NCI-H510A (cell line): Measurements from ENCODE around the gene ALG13.
"Not testable (repeated sequence)": the region's sequence is repeated elsewhere in the genome, so short reads cannot be mapped to it uniquely, and the experiment has no call there.

ENCODE experiments used
- DNase-seq: peaks from one replicate; lab custom pipeline; 2025; lab: John Stamatoyannopoulos, UW

ALG13 gene

DNA sequence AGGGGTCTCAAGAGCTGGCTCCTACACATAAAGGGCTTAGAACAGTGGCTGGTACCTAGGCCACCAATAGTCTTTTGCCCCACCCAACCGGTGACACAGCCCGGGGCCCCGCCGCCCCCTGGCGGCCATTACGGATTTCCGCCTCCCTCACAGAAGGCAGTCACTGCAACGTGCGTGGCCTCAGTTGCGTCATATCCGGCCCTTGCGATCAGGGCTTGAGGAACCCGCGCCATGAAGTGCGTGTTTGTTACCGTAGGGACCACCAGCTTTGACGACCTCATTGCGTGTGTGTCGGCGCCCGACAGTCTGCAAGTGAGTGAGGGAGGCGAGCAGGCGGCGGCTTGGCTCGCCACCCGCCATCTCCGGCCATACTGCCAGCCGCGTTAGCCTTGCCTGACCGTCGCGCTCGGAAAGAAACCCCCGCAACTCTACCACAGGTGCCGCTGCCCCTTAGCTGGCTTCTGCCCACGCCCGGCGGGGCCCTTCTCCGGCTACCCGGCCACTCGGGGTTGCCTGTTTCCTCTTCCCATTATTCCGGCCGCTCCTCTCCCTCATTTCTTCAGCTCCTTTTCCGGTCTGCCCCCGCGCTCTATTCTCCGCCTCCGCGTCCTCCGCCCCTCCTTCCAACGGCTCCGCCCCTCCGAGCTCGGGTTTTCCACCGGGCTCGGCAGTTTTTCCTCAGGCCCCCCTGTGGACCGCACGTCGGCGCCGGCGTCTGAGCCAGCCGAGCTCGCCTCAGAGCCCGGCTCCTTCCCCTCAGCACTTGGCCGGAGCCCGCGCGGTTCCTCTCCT is at the start of gene ALG13:
Gene ALG13 (plus strand): TSS at position 183 of the 792 bp plus-strand sequence. CDS start 49 bp downstream, at position 232.
- DNase-seq, result peak; percentile 80

- no peak for DNase-seq
These were observed 45.9 kb upstream of the ALG13 start for GRCh38 chrX:111634823-111635729.

GRCh38 chrX:111641969-111642368 is 39.0 kb upstream of the ALG13 start:
- no peak for DNase-seq

- DNase-seq, result not testable (repeated sequence)
These were observed 35.8 kb upstream of the ALG13 start for GRCh38 chrX:111645165-111645564.

DNA sequence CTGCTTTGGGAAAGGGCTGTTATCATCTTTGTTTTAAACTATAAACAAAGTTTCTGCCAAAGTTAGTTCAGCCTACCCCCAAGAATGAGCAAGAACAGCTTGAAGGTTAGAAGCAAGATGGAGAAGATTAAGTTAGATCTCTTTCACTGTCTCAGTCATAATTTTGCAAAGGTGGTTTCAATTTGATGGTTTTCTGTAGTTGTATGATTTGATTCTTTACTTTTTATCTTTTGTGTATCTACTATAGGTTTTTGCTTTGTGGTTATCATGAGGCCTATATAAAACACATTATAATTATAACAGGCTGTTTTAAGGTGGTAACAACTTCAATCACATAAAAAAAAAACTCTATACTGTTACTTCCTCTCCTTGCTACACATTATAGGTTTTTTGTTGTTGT is 35.4 kb upstream of the ALG13 start:
- DNase-seq, result no peak

DNA sequence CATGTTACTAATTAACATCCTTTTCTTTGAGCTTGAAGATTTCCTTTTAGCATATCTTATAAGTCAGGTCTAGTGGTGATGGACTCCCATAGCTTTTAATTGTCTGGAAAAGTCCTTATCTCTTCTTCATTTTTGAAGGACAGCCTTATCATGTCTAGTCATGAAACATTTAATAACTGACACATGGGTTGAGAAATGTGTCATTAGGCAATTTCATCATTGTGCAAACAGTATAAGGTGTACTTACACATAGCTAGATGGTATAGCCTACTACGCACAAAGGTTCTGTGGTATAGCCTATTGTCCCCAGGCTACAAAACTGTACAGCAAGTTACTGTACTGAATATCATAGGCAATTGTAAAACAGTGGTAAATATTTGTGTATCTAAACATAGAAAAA is 34.5 kb upstream of the ALG13 start:
- no peak for DNase-seq

DNA sequence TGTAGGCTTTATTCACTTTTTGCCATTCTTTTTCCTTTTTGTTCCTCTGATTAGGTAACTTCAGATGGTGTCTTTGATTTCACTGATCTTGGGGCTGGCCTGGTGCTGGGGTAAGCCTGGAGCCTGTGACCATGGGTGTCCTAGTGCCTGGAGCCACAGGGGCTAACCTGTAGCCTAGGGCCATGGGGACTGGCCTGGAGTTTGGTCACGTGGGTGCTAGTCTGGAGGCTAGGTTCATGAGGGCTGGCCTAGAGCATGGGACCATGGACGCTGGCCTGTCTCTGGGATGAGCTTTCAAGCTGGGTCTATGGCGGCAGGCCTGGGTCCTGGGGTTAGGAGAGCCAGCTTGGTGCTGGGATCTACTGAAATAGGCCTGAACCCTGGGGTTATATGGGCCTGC is 32.2 kb upstream of the ALG13 start:
- DNase-seq, result no peak

DNA sequence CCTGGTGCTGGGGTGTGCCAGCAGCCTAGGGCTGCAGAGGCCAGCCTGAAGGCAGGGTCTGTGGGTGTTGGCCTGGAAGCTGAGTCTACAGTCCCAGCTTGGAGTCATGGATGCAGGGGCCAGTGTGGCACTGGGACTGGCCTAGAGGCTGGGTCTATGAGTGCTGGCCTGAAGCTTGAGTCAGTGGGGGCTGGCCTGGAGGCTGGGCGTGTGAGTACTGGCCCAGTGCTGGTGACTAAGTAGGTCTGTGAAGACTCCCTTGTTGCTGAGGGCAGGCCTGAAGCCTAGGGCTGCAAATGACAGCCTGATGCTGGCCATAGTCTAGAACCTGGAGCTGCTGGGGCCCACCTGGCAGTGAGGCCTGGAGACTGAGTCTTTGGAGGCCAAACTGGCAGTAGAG is 31.3 kb upstream of the ALG13 start:
- DNase-seq, result no peak

DNA sequence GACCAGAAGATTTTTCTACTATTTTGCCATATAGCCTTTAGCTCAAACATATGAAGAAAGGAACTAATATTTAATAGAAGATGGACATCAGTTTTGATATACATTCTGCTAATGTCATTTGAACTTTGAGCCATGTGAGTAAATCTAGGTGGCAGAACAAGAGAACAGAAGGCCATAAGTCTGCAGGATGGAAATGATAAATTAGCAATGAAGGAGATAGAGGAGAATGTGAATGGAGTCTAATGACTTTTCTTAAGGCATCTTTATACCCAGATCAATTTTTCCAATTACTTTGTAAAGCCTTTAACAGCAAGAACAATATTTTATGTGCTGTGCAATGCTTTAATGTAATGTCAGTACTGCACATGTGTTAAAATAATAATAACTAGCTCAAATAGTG is 30.1 kb upstream of the ALG13 start:
- no peak for DNase-seq

DNA sequence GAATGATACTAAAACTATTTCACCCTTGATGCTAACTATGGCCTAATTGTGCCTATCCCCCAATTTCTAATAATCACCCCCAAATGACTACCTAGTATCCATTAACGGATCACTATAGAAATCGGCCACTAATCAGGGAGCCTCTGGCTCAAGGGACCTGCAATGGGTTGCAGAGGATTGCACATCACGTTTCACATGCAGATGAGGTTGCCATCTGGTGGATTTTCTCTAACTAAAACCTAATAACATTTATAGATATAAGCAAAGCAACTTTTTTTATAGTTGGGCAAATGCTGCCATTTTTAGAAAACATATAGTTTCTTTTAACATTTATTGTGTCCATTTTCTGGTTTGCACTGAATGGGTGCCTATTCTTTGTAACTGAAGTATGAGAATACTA is 28.3 kb upstream of the ALG13 start:
- no peak for DNase-seq

DNA sequence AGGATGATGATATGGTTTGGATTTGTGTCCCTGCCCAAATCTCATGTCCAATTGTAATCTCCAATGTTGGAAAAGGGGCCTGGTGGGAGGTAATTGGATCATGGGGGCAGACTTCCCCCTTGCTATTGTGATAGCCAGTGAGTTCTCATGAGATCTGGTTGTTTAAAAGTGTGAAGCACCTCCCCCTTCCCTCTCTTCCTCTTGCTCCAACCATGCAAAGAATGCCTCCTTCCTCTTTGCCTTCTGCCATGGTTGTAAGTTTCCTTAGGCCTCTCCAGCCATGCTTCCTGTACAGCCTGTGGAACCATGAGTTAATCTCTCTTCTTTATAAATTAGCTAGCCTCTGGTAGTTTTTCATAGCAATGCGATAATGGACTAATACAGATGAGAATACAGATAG is 19.7 kb upstream of the ALG13 start:
- DNase-seq, result no peak

GRCh38 chrX:111662292-111662691 is 18.7 kb upstream of the ALG13 start:
- DNase-seq, result no peak

GRCh38 chrX:111671668-111672067 is 9.3 kb upstream of the ALG13 start:
- no peak for DNase-seq

DNA sequence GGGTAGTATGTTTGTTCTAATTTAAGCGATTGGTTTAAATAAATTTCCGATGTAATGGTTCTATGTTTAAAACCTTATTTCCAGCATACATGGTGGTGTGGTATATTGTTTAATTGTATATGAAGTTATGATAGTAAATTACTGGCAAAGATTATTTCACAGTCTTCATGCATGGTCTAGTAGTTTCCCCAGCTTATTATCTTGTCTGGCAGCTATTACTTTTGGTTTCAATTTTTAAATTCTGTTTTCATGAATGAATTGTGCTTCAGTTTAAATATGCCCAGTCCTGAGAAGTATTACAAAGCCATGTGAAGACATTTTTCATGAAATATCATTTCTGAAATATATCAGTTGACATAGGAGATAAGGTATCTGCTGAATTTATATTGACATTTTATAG is 6.3 kb downstream of the ALG13 start:
- no peak for DNase-seq

- DNase-seq, result no peak
These were observed 14.4 kb downstream of the ALG13 start for GRCh38 chrX:111695297-111695880.

DNA sequence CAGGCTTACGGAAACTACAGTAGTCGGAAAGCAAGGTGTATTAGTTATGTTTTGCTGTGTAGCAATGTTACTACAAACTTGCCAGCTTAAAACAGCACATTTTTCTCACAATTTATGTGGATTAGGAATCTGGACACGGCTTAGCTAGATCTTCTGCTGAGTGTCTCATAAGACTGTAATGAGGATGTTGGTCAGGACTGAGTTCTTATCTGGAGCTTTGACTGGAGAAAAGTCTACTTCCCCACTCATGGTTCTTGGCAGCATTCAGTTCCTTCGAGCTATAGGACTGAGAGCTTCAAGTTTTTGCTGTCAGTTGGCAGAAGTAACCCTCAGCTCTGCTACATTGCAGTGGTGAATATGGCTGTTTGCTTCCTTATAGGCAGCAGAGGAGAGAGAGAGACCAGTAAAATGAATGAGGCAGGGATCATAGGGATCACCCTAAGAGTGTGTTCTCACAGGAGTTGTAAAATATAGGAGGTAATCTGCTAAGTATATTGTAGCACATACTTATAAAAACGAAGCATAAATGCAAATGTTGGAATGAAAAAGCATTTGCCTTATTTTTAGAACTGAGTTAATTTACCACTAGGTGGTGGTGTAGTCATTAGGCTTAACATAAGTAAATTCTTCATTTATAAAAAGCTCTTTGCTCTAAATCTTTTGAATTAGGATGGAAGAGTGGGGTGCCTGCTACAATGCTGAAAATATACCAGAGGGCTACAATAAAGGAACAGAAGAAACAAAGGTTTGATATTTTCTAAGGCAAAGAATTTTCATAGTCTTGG is 38.6 kb downstream of the ALG13 start:
- DNase-seq, result no peak

GRCh38 chrX:111728096-111728495 is 47.1 kb downstream of the ALG13 start:
- no peak for DNase-seq

GRCh38 chrX:111731351-111731750 is 50.4 kb downstream of the ALG13 start:
- no peak for DNase-seq

GRCh38 chrX:111736571-111736970 is 55.6 kb downstream of the ALG13 start:
- no peak for DNase-seq

- no peak for DNase-seq
These were observed 61.0 kb downstream of the ALG13 start for GRCh38 chrX:111742018-111742417.

DNA sequence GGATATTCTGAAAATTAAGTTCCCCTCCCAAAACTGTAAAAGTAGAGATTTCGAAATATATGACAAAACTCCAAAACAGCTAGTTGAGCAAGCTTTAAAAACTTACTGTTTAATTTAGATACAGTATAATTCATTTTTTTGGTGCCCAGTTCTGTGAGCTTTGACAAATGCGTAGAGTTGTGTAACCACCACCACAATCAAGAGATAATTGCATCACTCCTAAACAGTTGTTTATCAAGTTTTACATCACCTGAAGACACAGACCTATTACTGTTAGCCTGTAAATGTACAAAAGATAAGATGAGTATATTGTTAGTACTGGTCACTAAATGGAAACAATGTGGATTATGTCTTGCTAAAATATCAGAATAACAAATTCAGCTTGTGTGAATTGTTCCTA is 62.3 kb downstream of the ALG13 start:
- DNase-seq, result no peak

DNA sequence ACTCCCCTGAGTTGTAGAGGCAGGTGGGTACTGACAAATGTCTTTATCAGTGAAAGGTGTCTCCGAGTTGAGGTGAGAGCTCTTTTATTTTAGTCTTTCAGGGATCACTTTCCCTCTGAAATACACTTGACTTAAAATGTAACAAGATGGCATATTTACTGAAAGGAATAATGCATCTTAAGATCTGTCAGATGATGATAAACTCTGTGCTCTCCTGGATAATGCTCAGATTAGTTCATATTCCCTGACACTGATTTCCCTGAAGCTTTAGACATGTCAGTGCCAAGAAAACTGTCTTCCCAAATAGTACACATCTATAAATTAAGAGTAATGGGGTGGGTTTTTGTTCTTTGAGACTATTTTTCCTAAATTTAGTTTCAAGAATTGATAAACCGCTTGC is 75.5 kb downstream of the ALG13 start:
- no peak for DNase-seq
